GM15510 (cell line): ENCODE measurements around the gene CCN2.

Experiments used
- POLR2A ChIP-seq: IDR thresholded peaks from 3 replicates; pipeline ENCODE4 v1.6.1; 2011; ENCODE audit warnings: borderline replicate concordance; ENCODE audit not compliant: insufficient read length; ENCODE audit errors: extremely low read depth

CCN2 gene

DNA sequence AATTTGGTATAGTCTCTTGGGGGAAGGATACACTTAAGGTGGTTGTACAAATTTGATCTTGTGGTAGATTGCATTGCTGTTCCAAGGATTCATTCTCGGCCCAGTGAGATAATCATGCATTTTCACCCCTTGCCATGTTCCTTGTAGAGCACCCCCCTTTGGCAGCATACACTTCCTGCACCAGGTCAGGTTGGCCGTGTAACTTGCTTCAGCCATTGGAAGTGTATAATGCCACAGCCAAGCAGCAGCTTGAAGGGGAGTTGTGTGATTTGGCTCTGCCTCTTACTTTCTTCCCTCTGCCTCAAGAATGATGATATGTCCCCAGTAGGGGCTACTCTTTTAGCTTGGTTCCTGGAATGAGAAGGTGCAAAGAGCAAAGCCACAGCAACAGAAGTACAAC lies 21.9 kb downstream of the CCN2 start:
- no peak for TF ChIP-seq POLR2A

DNA sequence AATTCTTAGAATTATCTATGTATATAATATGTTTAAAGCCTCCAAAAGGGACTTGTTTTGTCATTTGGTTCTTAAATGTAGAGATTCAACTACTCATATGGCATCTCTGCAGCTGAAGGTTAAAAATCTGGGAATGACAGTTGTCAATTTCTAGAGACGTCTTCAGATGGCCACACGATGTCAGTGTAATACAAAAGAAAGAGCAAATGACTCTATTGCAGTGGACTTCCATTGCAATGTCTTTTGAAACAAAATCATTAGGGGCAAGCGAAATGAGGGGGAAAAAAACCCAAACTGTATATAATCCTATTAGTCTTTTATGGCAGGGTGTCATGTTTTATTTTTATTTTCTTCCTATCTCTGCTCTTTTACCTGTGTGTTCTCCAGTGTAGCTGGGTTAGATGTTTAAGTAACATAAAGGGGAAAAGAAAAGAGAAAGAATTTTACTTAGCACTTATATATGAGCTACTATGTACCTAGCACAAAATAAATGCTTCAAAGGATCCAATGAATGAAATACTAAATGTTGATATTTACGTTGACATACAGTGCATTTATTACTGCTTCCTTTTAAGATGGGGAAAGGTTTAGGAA lies 26.2 kb downstream of the CCN2 start:
- TF ChIP-seq POLR2A: no peak

DNA sequence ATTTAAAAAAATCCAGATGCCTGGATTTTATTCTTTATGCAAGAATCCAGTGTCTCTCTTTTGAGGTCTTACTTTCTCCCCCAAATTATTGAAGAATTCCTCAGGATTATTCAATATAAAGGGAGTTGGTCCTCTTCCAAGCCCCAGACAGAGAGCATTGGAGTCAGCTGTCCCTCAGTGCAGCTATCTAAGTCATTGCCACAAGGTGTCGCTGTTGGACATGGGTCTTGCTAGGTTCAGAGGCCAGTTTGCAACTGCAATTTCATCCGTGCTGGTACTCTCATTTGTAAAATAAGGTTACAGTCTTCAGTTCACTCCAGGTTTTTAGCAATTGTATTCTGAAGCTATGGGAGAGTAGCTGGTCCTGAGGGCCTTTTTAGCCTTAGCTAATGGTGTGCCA lies 27.8 kb downstream of the CCN2 start:
- no peak for TF ChIP-seq POLR2A

DNA sequence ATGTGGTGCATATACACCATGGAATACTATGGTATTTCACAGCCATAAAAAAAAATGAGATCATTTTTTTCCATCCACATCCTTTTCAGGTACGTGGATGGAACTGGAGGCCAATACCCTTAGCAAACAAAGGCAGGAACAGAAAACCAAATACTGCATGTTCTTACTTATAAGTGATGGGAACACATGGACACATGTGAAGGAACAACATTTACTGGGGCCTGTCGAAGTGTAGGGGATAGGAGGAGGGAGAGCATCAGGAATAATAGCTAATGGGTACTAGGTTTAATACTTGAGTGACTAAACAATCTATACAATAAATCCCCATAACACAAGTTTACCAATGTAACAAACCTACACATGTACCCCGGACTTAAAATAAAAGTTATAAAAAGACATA lies 30.5 kb downstream of the CCN2 start:
- no peak for TF ChIP-seq POLR2A

DNA sequence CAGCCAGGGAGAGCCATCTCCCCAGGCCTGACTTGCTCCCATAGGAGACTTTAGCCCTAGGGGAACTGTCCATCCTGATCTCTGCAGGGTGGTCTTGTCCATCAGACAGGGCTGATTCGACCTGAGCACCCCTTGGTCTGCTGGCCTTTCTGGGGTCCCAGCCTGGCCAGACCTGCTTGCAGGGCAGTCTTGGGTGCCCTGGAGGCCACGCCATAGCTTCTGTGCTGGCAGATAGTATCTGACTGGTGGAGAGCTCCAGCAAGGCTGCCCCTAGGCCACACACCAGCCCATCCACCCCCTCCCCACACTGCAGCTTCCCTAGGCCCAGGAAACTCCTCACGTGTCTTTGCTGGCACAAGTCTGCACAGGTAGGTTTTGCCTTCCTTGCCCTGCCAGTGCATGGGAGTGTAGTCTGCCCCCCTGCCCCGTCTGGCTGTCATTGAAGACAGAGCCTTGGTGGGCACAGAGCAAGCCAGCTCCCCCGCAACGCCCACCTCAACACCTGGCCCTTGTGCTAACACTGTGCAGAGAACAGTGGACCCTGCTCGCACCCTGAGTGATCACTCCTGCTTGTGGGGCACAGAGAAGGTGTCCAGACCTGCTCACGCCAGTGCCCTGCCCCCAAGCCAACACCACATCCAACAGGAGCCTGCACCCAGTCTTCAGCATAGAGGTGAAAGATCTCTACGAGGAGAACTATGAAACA lies 32.4 kb downstream of the CCN2 start:
- TF ChIP-seq POLR2A: no peak

DNA sequence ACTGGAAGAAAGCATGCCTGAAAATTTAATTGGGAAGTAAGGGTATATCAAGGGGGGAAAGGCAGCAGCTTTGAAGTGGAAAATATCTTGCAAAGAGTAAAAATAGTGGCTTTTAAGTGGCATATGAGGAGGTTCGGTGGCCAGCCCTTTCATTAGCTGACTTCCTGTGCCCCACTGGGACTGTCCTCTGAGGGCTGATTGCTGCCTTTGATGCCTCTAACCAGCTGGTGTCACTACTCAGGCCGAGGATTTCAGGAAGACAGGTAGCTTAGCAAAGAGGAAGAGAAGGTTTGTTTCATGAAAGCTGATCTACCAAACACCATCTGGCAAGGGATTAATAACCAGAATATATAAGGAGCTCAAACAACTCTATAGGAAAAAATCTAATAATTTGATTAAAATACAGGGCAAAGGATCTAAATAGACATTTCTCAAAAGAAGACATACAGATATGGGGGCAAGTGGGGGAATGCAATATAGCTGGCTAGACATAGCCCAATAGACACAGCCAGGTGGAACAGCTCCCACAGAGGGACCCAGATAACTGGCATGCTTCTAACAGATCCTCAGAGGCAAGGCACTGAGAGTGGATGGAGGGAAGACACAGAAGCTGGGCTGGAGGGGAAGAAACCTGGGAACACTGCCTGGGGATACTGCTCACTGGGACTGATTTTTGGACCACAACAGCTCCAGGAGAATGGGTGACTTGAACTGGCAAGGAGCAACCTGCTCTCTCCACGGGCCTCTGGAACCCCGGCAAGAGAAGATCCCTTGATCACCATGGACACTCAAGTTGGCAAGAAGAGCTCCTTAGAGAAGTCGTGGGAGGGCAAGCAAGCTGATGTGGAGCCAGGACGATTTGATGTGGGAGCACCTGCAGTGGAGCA lies 33.2 kb downstream of the CCN2 start:
- no peak for TF ChIP-seq POLR2A

DNA sequence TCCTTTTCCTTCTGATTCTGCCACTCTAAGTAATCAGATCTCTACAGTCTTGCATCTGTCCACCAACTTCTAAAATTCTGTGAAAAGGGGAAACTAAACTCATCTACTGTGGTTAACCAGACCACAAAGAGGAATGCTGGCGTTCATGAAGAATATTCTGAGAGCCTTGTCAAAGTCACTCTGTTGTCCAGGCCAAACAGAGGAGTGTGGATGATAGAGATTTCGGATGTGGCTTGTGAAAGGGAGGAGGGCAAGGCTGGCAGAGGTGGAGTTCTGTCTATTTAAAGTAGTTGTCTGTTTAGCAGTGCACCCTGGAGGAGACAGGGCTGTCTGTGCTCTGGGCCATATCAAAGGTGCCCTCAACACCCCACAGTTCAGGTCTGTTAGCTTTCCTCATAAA lies 33.9 kb downstream of the CCN2 start:
- TF ChIP-seq POLR2A: no peak

DNA sequence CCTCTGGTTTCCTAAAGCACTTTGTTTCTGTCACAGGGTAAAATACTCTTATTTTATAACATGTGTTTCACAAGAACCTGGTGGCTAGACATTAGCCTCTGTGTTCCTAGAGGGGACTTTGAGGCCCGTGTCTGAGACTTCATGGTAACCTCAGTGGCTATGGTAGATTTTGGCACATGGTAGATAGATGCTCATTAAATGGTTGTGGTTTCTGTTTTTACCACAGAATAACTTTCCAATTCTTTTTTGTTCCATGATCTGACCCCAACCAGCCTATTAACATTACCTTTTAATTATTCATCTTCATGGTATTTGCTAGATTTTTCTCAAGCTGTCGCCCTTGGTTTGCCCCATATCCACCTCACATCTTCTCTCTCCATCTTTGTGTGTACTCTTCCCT lies 34.3 kb downstream of the CCN2 start:
- TF ChIP-seq POLR2A: no peak

DNA sequence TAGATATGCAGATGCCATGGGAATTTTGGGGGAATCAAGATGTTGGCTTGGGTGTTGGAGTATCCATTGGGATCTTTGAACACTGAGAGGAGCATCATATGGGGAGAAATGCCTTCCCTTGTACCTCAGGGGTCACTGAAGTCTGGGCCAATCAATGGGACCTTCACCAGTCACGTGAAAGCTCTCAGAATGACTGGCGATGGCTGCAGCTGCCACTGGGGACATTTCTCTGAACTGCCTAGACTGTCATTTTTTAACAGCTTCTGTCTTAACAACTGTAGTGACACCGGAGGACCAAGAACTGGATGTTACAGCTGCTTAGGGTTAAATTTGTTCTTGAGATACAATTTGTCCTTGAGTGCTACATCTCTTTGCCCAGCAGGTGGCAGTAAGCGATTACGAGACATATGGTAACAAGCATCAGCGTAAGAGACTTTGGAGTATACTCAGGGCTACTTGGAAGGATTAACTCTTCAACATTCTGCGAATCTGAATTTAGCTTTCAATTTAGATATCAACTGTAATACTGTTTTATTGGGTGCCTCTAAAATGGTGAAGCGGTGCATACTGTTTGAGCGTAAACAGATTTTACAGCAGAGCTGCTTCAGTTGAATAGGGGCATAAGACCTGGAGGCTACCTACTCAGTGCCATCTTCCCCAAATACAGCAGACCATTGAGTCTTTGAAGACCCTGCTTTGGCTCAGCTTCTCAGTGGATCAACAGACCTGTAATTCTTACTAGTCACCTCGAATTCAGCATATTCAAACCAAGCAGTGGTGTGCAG lies 36.0 kb downstream of the CCN2 start:
- no peak for TF ChIP-seq POLR2A

DNA sequence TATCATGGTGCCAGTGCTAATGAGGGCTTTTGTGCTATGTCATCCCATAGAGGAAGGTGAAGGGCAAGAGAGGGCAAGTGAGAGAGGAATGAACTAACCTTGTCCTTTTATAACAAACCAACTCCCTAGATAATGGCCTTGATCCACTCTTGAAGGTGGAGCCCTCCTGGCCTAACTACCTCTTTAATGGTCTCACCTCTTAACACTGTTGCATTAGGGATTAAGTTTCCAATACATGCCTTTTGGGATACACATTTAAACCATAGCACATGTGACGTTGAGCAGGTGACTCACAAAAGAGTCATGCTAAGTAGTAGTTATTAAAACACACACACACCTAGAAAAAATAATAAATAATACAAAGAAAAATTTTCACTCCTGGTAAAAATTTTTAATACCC lies 36.9 kb downstream of the CCN2 start:
- no peak for TF ChIP-seq POLR2A

DNA sequence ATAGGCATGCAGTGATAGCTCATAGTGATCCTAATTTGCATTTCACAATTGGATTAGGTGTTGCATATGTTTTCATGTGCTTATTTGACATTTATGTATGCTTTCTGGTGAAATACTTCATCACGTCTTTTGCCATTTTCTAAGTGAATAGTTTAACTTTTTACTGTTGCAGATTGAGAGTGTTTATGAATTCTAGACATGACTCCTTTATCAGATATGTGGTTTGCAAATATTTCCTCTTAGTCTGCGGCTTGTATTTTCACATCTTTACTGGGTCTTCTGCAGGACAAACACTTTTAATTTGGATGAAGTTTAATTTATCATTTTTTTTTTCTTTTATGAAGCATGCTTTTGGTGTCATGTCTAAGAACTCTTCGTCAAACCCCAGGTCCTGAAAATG lies 39.2 kb downstream of the CCN2 start:
- no peak for TF ChIP-seq POLR2A

DNA sequence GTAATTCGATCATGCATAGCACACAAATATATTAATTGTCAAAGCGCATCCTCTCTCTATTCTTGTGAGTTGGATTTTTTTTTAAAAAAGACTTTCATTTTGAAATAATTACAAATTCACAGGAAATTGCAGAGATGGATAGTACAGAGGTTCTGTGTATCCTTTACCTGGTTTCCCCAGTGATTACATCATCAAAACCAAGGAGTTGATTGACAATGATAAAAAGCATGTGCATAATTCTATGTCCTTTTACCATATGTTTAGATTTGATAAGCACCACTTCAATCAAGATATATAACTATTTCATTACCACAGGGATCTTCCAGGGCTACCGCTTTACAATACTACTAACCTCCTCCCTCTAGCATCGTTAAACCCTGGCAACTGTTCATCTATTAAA lies 40.2 kb downstream of the CCN2 start:
- no peak for TF ChIP-seq POLR2A

DNA sequence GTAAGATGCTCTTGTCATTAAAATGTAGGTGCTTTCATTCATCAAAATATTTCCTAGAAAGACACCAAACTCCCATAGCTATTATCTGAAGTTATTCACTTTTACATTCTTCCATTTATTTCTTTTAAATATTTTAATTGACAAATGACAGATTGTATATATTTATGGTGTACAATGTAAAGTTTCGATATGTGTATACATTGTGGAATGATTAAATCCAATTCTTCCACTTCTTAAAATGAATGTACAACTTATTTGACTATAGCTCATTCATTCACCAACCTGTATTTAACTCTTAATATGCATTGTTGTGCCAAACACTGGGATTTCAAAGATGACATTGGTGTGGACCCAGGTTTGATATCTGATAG lies 41.0 kb downstream of the CCN2 start:
- TF ChIP-seq POLR2A: no peak

DNA sequence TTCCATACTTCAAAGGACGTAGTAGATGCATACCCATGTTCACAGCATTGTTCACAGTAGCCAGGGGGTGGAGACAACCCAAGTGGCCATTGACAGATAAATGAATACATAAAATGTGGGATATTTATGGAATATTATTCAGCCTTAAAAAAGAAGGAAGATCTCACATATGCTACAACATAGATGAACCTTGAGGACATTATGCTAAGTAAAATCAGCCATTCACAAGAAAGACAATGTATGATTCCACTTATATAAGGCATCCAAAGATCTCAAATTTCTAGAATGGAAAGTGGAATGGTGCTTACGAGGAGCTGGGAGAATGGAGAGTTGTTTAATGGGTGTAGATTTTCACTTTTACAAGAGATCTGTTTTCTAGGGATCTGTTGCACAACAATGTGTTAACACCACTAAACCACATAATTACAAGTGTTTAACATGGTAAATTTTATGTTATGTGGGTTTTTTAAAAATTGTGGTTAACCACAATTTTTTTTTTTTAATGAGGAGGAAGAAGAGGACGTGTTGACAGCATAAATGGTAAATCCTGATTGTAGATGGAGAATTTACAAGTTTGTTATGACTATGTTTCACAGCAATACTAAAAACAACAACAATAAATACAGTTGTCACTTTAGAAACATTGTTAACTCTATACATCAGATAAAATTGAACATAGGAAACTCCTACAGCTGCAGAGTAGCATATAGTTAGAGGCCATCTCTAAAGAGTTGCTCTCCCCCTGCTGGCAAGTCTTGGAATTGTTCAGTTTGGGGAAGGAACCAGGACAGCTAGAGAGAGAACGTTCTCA lies 41.6 kb downstream of the CCN2 start:
- no peak for TF ChIP-seq POLR2A
